Measurements from ENCODE around the gene MBTPS1. TPM values are rescaled to one million over a fixed set of nuclear protein-coding genes. Genes with fewer than 3 reads are reported as not detected.

MBTPS1 gene
- total and polyA plus RNA-seq, 7 donors, result 13.6 to 83.6 (median 69.3) TPM

- DNase-seq, result no peak
- H3K36me3 ChIP-seq, result peaks cover 0 to 8% (median 2%) of the 10 kb centered on the region in 4 donors
- no peak overlapping the region for H3K4me3 ChIP-seq
- TF ChIP-seq EP300 (IDR thresholded peaks at IDR 0.05), result no peak
- TF ChIP-seq CTCF (IDR thresholded peaks at IDR 0.05), result no peak
- no peak for TF ChIP-seq POLR2A (IDR thresholded peaks at IDR 0.05)
- no peak for TF ChIP-seq POLR2AphosphoS5 (IDR thresholded peaks at IDR 0.05)
- intact Hi-C loops (cut with DNase I), result no loop called here
- H3K4me1 ChIP-seq, result peaks cover 0 to 25% (median 10%) of the 10 kb centered on the region in 4 donors
- 89 to 94% methylated on average over 13 of the region's 13 CpGs for WGBS, 2 donors
- H3K9me3 ChIP-seq, result no peaks in the 10 kb centered on the region
- no peaks in the 10 kb centered on the region for H3K27me3 ChIP-seq
- no peak overlapping the region for H3K27ac ChIP-seq
Observed at GRCh38 chr16:84105948-84106740, 10.6 kb downstream of the MBTPS1 start.

- intact Hi-C loops (cut with DNase I), result no loop called here
Observed at GRCh38 chr16:84105301-84105815, 11.4 kb downstream of the MBTPS1 start.

GRCh38 chr16:84104231-84104630 is 12.5 kb downstream of the MBTPS1 start:
- 67 to 80% methylated on average over 3 of the region's 3 CpGs for WGBS, 2 donors
- intact Hi-C loops (cut with DNase I), result no loop called here
- Histone ChIP-seq H3K4me3 (no peak overlapping the region), H3K36me3 (peaks cover 0 to 24% (median 2%) of the 10 kb centered on the region in 4 donors), H3K9me3 (no peaks in the 10 kb centered on the region), H3K4me1 (peaks cover 0 to 10% (median 5%) of the 10 kb centered on the region in 4 donors), H3K27ac (no peak overlapping the region), H3K27me3 (no peaks in the 10 kb centered on the region)
- no peak for DNase-seq
- no peak for TF ChIP-seq EP300 (IDR thresholded peaks at IDR 0.05)
- no peak for TF ChIP-seq POLR2AphosphoS5 (IDR thresholded peaks at IDR 0.05)
- no peak for TF ChIP-seq POLR2A (IDR thresholded peaks at IDR 0.05)
- no peak for TF ChIP-seq CTCF (IDR thresholded peaks at IDR 0.05)

More at GRCh38 chr16:84105301-84105815, 11.4 kb downstream of the MBTPS1 start:
- peaks cover 0 to 16% (median 2%) of the 10 kb centered on the region in 4 donors for H3K36me3 ChIP-seq
- no peaks in the 10 kb centered on the region for H3K9me3 ChIP-seq
- no peaks in the 10 kb centered on the region for H3K27me3 ChIP-seq
- WGBS, 2 donors, result 80 to 82% methylated on average over 12 of the region's 12 CpGs
- no peak for TF ChIP-seq CTCF (IDR thresholded peaks at IDR 0.05)
- no peak for TF ChIP-seq POLR2AphosphoS5 (IDR thresholded peaks at IDR 0.05)
- no peak for TF ChIP-seq EP300 (IDR thresholded peaks at IDR 0.05)
- TF ChIP-seq POLR2A (IDR thresholded peaks at IDR 0.05), result no peak
- H3K4me3 ChIP-seq, result no peak overlapping the region
- no peak overlapping the region for H3K27ac ChIP-seq
- H3K4me1 ChIP-seq, result peaks cover 0 to 19% (median 10%) of the 10 kb centered on the region in 4 donors
- DNase-seq, result no peak

- 19 to 62% methylated on average over 5 of the region's 5 CpGs for WGBS, 2 donors
- no peak overlapping the region for H3K4me3 ChIP-seq
- no peak for DNase-seq
- H3K4me1 ChIP-seq, result peaks cover 0 to 10% (median 5%) of the 10 kb centered on the region in 4 donors
- no peak overlapping the region for H3K27ac ChIP-seq
- no peaks in the 10 kb centered on the region for H3K9me3 ChIP-seq
- H3K27me3 ChIP-seq, result no peaks in the 10 kb centered on the region
- TF ChIP-seq POLR2AphosphoS5 (IDR thresholded peaks at IDR 0.05) (no peak), EP300 (IDR thresholded peaks at IDR 0.05) (no peak), POLR2A (IDR thresholded peaks at IDR 0.05) (no peak), CTCF (IDR thresholded peaks at IDR 0.05) (no peak)
- H3K36me3 ChIP-seq, result peaks cover 0 to 29% (median 5%) of the 10 kb centered on the region in 4 donors
- intact Hi-C loops (cut with DNase I), result no loop called here
Observed at GRCh38 chr16:84103678-84104077, 13.1 kb downstream of the MBTPS1 start.
